Measurements from ENCODE around the gene FBXO2.

DNA sequence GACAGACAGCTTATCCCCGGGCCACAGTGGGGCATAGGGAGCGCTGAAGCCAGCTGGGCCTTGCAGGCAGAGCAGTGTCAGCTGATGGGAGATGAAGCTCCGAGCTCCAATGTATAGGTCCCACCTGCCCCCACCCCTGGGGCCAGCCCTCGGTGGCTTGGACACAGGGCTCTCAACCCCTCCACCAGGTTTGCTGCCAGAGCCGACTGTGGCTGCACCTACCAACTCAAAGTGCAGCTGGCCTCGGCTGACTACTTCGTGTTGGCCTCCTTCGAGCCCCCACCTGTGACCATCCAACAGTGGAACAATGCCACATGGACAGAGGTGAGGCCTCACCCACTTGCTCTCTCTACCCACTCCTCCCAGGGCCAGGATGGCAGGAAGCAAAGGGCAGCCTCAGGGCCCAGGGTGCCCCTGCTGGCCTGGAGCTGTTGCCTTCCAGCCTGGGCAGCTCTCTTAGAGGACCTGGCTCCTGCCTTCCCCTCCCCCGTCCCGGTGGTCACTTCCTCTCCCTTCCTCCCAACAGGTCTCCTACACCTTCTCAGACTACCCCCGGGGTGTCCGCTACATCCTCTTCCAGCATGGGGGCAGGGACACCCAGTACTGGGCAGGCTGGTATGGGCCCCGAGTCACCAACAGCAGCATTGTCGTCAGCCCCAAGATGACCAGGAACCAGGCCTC is 19.0 kb upstream of the FBXO2 start:
- TF ChIP-seq, protein P1, sequence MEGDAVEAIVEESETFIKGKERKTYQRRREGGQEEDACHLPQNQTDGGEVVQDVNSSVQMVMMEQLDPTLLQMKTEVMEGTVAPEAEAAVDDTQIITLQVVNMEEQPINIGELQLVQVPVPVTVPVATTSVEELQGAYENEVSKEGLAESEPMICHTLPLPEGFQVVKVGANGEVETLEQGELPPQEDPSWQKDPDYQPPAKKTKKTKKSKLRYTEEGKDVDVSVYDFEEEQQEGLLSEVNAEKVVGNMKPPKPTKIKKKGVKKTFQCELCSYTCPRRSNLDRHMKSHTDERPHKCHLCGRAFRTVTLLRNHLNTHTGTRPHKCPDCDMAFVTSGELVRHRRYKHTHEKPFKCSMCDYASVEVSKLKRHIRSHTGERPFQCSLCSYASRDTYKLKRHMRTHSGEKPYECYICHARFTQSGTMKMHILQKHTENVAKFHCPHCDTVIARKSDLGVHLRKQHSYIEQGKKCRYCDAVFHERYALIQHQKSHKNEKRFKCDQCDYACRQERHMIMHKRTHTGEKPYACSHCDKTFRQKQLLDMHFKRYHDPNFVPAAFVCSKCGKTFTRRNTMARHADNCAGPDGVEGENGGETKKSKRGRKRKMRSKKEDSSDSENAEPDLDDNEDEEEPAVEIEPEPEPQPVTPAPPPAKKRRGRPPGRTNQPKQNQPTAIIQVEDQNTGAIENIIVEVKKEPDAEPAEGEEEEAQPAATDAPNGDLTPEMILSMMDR (IDR thresholded peaks at IDR 0.05), result no peak
- no peak for TF ChIP-seq POLR2A (IDR thresholded peaks at IDR 0.05)
